Naive thymus-derived CD8-positive, alpha-beta T cell (primary cell): ENCODE data around the gene RFX7. TPM values are rescaled to one million over a fixed set of nuclear protein-coding genes. Genes with fewer than 3 reads are reported as not detected.
"Not testable (repeated sequence)": the region's sequence is repeated elsewhere in the genome, so short reads cannot be mapped to it uniquely, and the experiment has no call there.

ENCODE experiments used
- ATAC-seq, 2 donors: fragments of 150-1000 bp; cut with Tn5 transposase in 1 of 2; sonication (Bioruptor Pico), chemical (Tn5 transposase) in 1 of 2; 1 replicate in 1 of 2; 2 replicates in 1 of 2; pipeline ENCODE4 v1.10.0; 2021; ENCODE audit warnings: mild to moderate bottlenecking in 2 of 2, moderate library complexity in 2 of 2
- POLR2A ChIA-PET: fragments of 350-600 bp; sonication (Branson Sonifier 250); formaldehyde crosslinking; loops from one replicate; lab custom pipeline; 2021; ENCODE audit warnings: antibody characterized with exemption; lab: Charles Lee
- DNase-seq, 10 donors: peaks; one replicate each; pipeline versions ENCODE4 v3.0.0 to v3.0.0-alpha.2; 2020 to 2022
- H3K27ac Mint-ChIP-seq, 10 donors: one replicate each; pipeline ENCODE4 v1.8.0; 2020 to 2022; ENCODE audit warnings: mild to moderate bottlenecking in 10 of 10, mixed read lengths in 10 of 10, moderate library complexity in 4 of 10, inconsistent platforms in 1 of 10
- H3K27me3 Mint-ChIP-seq, 5 donors: one replicate each; pipeline ENCODE4 v1.8.0; 2021 to 2022; ENCODE audit warnings: mixed read lengths in 5 of 5
- H3K36me3 Mint-ChIP-seq, 3 donors: one replicate each; pipeline ENCODE4 v1.8.0; 2020 to 2022; ENCODE audit warnings: mixed read lengths in 3 of 3, mild to moderate bottlenecking in 2 of 3, inconsistent platforms in 1 of 3
- H3K4me1 Mint-ChIP-seq, 4 donors: one replicate each; pipeline ENCODE4 v1.8.0; 2021 to 2022; ENCODE audit warnings: mixed read lengths in 4 of 4
- H3K4me3 Mint-ChIP-seq, 10 donors: one replicate each; pipeline ENCODE4 v1.8.0; 2020 to 2022; ENCODE audit warnings: mild to moderate bottlenecking in 10 of 10, mixed read lengths in 10 of 10, moderate library complexity in 6 of 10, inconsistent platforms in 1 of 10
- H3K9me3 Mint-ChIP-seq, 9 donors: one replicate each; pipeline ENCODE4 v1.8.0; 2020 to 2022; ENCODE audit warnings: mixed read lengths in 9 of 9, mild to moderate bottlenecking in 3 of 9, inconsistent platforms in 1 of 9, moderate library complexity in 1 of 9
- polyA plus RNA-seq, 3 donors: library from polyadenylated mRNA; unstranded; fragments of 300-500 nt; fragmentation: Illumina TruSeq; gene quantifications; one replicate each; pipeline ENCODE4 v1.2.3, GENCODE V29; 2021
- total RNA-seq, 8 experiments: library from RNA in 2 of 8; stranded (reverse) in 2 of 8; gene quantifications; one replicate each; pipeline ENCODE4 v1.2.3 and lab custom pipeline; 2021 to 2026

The RFX7 gene
- 10 to 100 TPM; 34.6 to 36.0 TPM for total RNA-seq
- 1 to 10 TPM; 3.0 to 4.2 (median 3.8) TPM for polyA plus RNA-seq
- 14.8 to 35.7 (median 28.7) reads per million in 6 experiments for total RNA-seq (lab: John Stamatoyannopoulos, UW)

- H3K4me1 Mint-ChIP-seq: peaks cover 16 to 49% (median 40%) of the 10 kb centered on the region in 4 donors
- H3K9me3 Mint-ChIP-seq: no peaks in the 10 kb centered on the region
- POLR2A ChIA-PET: interaction anchor here (0.7 to 1.9 kb wide), 6 partner anchors 36 to 835 kb away, joined by 3 to 7 read pairs (median 4); partner anchors contain the start of genes CCPG1, PIERCE2 and TCF12
- ATAC-seq (peak; percentile 78 to 80), DNase-seq (peak; percentile 69 to 85 (median 78))
- no peaks in the 10 kb centered on the region for H3K36me3 Mint-ChIP-seq
- peak within 1 kb of the TSS; percentile 83 to 97 (median 94) for H3K27ac Mint-ChIP-seq
- no peaks in the 10 kb centered on the region for H3K27me3 Mint-ChIP-seq
- H3K4me3 Mint-ChIP-seq: peak within 1 kb of the TSS; percentile 75 to 96 (median 92)
Measured at GRCh38 chr15:56243163-56244037, at the start of gene RFX7. Gene RFX7, minus strand, starts transcription at chr15:56243879. Its CDS starts 594 bp downstream, at chr15:56243285.

- Mint-ChIP-seq H3K36me3 (peaks cover 0 to 19% (median 11%) of the 10 kb centered on the region in 3 donors), H3K4me1 (no peaks in the 10 kb centered on the region), H3K9me3 (peaks cover 9 to 26% (median 16%) of the 10 kb centered on the region in 9 donors), H3K4me3 (no peak overlapping the region), H3K27me3 (peaks cover 0 to 4% (median 2%) of the 10 kb centered on the region in 5 donors), H3K27ac (no peak overlapping the region)
- POLR2A ChIA-PET: no interaction called here
- ATAC-seq: no peak
- DNase-seq: no peak
Measured at GRCh38 chr15:56292546-56293316, 49.1 kb upstream of the RFX7 start.

GRCh38 chr15:56291741-56292140 lies 48.1 kb upstream of the RFX7 start:
- ATAC-seq: no peak
- no peak overlapping the region for H3K4me3 Mint-ChIP-seq
- H3K4me1 Mint-ChIP-seq: no peaks in the 10 kb centered on the region
- peaks cover 0 to 19% (median 10%) of the 10 kb centered on the region in 3 donors for H3K36me3 Mint-ChIP-seq
- no peak overlapping the region for H3K27ac Mint-ChIP-seq
- POLR2A ChIA-PET: no interaction called here
- H3K27me3 Mint-ChIP-seq: peaks cover 0 to 4% (median 0%) of the 10 kb centered on the region in 5 donors
- H3K9me3 Mint-ChIP-seq: peaks cover 9 to 28% (median 19%) of the 10 kb centered on the region in 9 donors
- DNase-seq: no peak

DNA sequence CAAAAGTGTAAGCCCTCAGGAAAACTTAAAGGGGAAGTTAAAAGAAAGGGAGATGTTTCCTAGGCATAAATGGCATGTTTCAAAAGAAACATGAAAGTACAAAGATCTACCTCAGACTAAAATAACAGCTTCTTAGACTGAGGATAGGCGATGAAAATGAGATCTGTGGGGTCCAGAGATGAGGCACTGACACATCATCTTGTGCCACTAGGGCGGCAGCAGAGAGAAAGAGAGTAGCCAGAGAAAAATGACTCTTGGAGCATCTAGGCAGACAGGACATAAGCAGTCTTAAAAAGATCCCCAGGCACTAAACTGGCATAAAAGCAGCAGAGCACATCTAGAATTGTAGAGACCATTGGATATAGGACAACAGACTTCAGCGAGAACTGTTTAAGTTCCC lies 42.5 kb upstream of the RFX7 start:
- Mint-ChIP-seq H3K27ac (no peak overlapping the region), H3K36me3 (peaks cover 0 to 19% (median 10%) of the 10 kb centered on the region in 3 donors), H3K4me3 (no peak overlapping the region), H3K4me1 (no peaks in the 10 kb centered on the region), H3K27me3 (peaks cover 0 to 3% (median 0%) of the 10 kb centered on the region in 5 donors), H3K9me3 (peaks cover 7 to 28% (median 19%) of the 10 kb centered on the region in 9 donors)
- POLR2A ChIA-PET: no interaction called here
- DNase-seq: no peak
- no peak for ATAC-seq

DNA sequence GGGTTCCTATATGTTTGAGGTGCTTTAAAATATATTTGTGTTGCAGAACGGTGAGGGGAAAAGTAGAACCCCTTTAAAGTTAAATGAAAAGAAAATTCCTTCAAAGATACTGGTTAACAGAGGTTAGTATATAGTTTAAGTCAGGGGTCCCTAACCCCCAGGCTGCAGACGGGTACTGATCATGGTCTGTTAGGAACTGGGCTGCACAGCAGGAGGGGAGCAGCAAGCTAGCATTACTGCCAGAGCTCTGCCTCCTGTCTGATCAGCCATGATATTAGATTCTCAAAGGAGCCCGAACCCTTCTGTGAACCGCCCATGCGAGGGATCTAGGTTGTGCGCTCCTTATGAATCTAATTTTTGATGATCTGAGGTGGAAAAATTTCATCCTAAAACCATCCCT lies 37.5 kb upstream of the RFX7 start:
- Mint-ChIP-seq H3K36me3 (peaks cover 2 to 22% (median 17%) of the 10 kb centered on the region in 3 donors), H3K27me3 (peaks cover 0 to 3% (median 0%) of the 10 kb centered on the region in 5 donors), H3K27ac (no peak overlapping the region), H3K4me3 (no peak overlapping the region), H3K4me1 (no peaks in the 10 kb centered on the region), H3K9me3 (peaks cover 0 to 26% (median 11%) of the 10 kb centered on the region in 9 donors)
- POLR2A ChIA-PET: no interaction called here
- ATAC-seq (no peak), DNase-seq (no peak)

DNA sequence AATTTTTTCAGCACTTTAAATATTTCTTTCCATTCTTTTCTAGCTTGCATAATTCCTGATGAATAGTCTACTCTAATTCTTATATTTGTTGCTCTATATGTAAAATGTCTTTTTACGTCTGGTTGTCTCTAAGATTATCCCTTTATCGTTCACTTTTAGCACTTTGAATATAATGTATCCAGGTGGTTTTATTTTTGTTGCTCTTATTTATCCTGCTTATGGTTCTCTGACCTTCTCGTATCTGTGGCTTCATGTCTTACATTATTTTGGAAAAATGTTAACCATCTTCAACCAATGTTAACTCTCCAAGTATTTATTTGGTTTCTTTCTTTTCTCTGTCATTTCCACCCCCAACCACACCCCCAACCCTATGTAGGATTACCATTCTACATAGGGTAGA lies 30.0 kb upstream of the RFX7 start:
- Mint-ChIP-seq H3K9me3 (peaks cover 16 to 76% (median 38%) of the 10 kb centered on the region in 9 donors), H3K36me3 (peaks cover 6 to 61% (median 32%) of the 10 kb centered on the region in 3 donors), H3K27ac (no peak overlapping the region), H3K4me3 (no peak overlapping the region), H3K4me1 (no peaks in the 10 kb centered on the region), H3K27me3 (peaks cover 0 to 10% (median 0%) of the 10 kb centered on the region in 5 donors)
- DNase-seq: no peak
- POLR2A ChIA-PET: no interaction called here
- ATAC-seq: no peak

DNA sequence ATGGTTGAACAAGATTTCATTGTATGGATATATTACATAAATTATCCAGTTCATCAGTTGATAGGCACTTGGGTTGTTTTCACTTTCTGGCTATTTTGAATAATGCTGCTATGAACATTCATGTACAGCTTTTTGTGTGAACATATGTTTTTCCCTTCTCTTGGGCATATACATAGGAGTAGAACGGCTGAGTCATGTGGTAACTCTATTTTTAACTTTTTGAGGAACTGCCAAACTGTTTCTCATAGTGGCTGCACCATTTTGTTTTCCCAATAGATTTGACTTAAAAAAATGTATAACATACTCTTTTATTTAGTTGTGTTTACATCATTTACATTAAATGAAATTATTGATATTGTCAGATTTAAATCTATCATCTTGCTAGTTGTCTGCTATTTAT lies 28.8 kb upstream of the RFX7 start:
- Mint-ChIP-seq H3K4me3 (no peak overlapping the region), H3K27ac (no peak overlapping the region), H3K4me1 (no peaks in the 10 kb centered on the region), H3K9me3 (peaks cover 11 to 76% (median 36%) of the 10 kb centered on the region in 9 donors), H3K27me3 (peaks cover 0 to 10% (median 0%) of the 10 kb centered on the region in 5 donors), H3K36me3 (peaks cover 6 to 59% (median 26%) of the 10 kb centered on the region in 3 donors)
- ATAC-seq (no peak), DNase-seq (no peak)
- POLR2A ChIA-PET: no interaction called here

DNA sequence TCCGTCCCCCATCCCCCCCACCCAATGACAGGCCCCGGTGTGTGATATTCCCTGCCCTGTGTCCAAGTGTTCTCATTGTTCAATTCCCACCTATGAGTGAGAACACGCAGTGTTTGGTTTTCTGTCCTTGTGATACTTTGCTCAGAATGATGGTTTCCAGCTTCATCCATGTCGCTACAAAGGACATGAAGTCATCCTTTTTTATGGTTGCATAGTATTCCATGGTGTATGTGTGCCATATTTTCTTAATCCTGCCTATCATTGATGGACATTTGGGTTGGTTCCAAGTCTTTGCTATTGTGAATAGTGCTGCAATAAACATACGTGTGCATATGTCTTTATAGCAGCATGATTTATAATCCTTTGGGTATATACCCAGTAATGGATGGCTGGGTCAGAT lies 22.8 kb upstream of the RFX7 start:
- DNase-seq, H3K27me3 Mint-ChIP-seq, H3K27ac Mint-ChIP-seq, ATAC-seq, H3K4me1 Mint-ChIP-seq, POLR2A ChIA-PET, H3K4me3 Mint-ChIP-seq: not testable (repeated sequence)
- H3K36me3 Mint-ChIP-seq: peaks cover 2 to 24% (median 13%) of the 10 kb centered on the region in 3 donors
- H3K9me3 Mint-ChIP-seq: peaks cover 0 to 36% (median 23%) of the 10 kb centered on the region in 9 donors

DNA sequence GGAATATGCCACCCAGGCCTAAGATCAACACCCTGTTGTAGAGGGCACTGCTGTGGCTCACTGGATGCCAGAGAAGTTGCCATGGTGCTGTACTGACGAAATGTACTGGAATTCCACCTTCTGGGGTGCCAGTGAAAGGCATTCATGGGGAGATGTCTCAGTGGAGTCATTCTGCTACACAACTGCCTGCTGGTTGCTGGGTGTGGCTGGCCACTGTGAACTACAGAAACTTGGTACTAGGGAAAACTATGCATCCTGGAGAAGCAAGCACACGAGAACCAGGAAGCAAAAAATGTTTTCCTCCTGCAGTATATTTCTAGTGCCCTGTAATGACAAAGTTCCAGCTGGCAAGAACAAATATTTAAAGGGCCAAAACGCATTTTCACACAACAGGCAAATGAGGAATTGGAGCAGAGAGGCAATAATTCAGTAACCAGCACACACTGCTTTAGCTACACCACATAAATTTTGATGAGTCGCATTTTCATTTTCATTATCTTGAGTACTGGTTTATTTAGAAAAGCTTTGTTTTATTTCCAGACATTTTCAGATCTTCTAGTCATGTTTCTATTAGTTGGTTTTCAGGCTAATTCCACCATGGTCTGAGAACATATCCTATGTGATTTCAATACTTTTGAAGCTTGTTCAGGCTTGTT lies 18.3 kb upstream of the RFX7 start:
- ATAC-seq (no peak), DNase-seq (no peak)
- H3K9me3 Mint-ChIP-seq: peaks cover 0 to 13% (median 4%) of the 10 kb centered on the region in 9 donors
- H3K27ac Mint-ChIP-seq: no peak overlapping the region
- H3K27me3 Mint-ChIP-seq: peaks cover 0 to 4% (median 2%) of the 10 kb centered on the region in 5 donors
- H3K4me3 Mint-ChIP-seq: no peak overlapping the region
- peaks cover under 1 to 9% (median 2%) of the 10 kb centered on the region in 3 donors for H3K36me3 Mint-ChIP-seq
- POLR2A ChIA-PET: no interaction called here
- H3K4me1 Mint-ChIP-seq: peaks cover 0 to 3% (median 0%) of the 10 kb centered on the region in 4 donors

- POLR2A ChIA-PET, H3K36me3 Mint-ChIP-seq, DNase-seq, H3K4me3 Mint-ChIP-seq, H3K27ac Mint-ChIP-seq, H3K4me1 Mint-ChIP-seq, ATAC-seq: not testable (repeated sequence)
- peaks cover 11 to 33% (median 14%) of the 10 kb centered on the region in 5 donors for H3K27me3 Mint-ChIP-seq
- peaks cover 0 to 10% (median 3%) of the 10 kb centered on the region in 9 donors for H3K9me3 Mint-ChIP-seq
Measured at GRCh38 chr15:56257306-56257705, 13.6 kb upstream of the RFX7 start.

DNA sequence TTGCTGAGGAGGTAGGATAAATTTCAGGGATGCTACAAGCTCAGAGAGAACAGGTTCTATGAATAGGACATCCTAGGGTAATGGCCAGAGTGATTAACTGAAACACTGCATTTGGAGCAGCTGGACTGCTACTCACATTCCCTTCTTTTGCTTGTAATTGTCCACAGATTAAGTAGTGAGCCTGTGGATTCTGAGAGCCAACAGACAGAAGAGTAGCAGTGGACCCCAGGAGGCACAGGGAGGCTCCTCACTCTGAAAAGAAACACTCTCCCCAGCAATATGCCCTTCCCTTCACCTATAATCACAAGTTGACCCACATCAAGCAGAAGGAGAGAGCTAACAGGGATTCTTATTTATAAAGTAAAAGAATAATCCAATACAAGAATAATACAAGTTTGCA lies 10.6 kb upstream of the RFX7 start:
- Mint-ChIP-seq H3K4me1 (peaks cover 0 to 3% (median 0%) of the 10 kb centered on the region in 4 donors), H3K27me3 (peaks cover 14 to 33% (median 19%) of the 10 kb centered on the region in 5 donors), H3K27ac (no peak overlapping the region), H3K36me3 (peaks cover 0 to 9% (median 2%) of the 10 kb centered on the region in 3 donors), H3K4me3 (no peak overlapping the region), H3K9me3 (peaks cover 0 to 10% (median 3%) of the 10 kb centered on the region in 9 donors)
- POLR2A ChIA-PET: no interaction called here
- no peak for ATAC-seq
- DNase-seq: no peak

DNA sequence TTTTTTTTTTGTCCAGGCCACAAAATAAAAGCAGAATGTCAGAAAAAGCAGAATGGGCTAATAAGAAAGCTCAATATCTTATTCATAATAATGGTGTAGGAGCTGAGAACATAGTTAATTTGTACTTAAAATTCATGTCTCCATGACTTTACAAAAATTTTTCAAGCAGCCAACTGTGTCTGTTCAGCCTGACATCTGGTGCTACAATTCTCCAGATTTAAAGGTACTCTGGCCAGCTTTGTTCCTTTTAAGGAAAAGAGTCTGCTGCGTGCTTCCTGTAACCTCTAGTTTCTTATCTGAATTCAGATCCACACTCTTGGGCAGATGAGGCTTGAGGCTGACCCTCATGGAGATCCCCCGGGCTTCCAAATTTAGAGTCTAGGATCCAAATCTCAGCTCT lies 8.7 kb upstream of the RFX7 start:
- ATAC-seq: no peak
- peaks cover 0 to 2% (median 0%) of the 10 kb centered on the region in 3 donors for H3K36me3 Mint-ChIP-seq
- peaks cover 0 to under 1% (median 0%) of the 10 kb centered on the region in 4 donors for H3K4me1 Mint-ChIP-seq
- peaks cover 11 to 33% (median 16%) of the 10 kb centered on the region in 5 donors for H3K27me3 Mint-ChIP-seq
- H3K4me3 Mint-ChIP-seq: no peak overlapping the region
- POLR2A ChIA-PET: no interaction called here
- H3K27ac Mint-ChIP-seq: no peak overlapping the region
- no peak for DNase-seq
- H3K9me3 Mint-ChIP-seq: no peaks in the 10 kb centered on the region
